Testis (tissue), 2 donors: ENCODE results near the gene C1orf21.

ENCODE experiments used
- CTCF ChIP-seq, 3 experiments: fragments of 450-650 bp in 2 of 3; fragments of 200-600 bp in 1 of 3; sonication (generic) in 1 of 3; IDR thresholded peaks; one replicate each; pipeline ENCODE4 v1.5.1; 2016 to 2019; ENCODE audit warnings: antibody characterized with exemption in 3 of 3, mild to moderate bottlenecking in 2 of 3, moderate library complexity in 1 of 3
- POLR2A ChIP-seq: fragments of 450-650 bp; IDR thresholded peaks from one replicate; pipeline ENCODE4 v1.6.1; 2017; ENCODE audit warnings: antibody characterized with exemption, mild to moderate bottlenecking, moderate library complexity

DNA sequence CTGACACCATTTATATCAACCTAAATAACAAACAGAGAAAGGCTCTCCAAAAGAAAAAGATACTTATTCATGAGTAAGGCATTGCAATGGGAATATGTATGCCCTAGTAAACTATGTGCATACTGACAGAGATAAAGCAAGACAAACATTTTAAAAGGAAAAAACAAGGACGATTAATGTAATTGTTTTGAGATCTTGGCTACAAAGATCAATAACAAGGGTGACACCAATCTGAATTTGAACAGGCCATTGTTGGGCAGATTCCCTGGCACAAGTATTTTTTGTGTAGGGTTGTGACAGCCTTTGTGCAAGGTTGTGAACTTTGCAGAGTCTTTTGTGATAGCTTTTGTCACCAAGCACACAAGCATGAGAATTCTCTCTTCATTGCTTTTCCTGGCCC, 282.6 kb downstream of the C1orf21 start:
- TF ChIP-seq CTCF (IDR thresholded peaks at IDR 0.05) (no peak), POLR2A (no peak)
